AG04449 (cell line): ENCODE results near the gene MYOT.

Experiments
- CTCF ChIA-PET: fragments of 350-600 bp; formaldehyde crosslinking; extraction: SDS; loops from one replicate; lab custom pipeline; 2021; ENCODE audit warnings: antibody characterized with exemption; lab: Yijun Ruan, JAX
- POLR2A ChIA-PET: fragments of 400-600, 350-600 bp; formaldehyde crosslinking; extraction: SDS; loops from one replicate; lab custom pipeline; 2020; ENCODE audit warnings: antibody characterized with exemption, inconsistent platforms; lab: Yijun Ruan, JAX
- DNase-seq: peaks from one replicate; pipeline ENCODE4 v3.0.0-alpha.2; 2010; ENCODE audit warnings: low read depth, low spot score
- H3K4me3 ChIP-seq: 2 replicates; pipeline ENCODE4 v1.5.1; 2011; ENCODE audit warnings: low read depth, mild to moderate bottlenecking, control low read depth, low read length
- TF ChIP-seq, protein P1 (sequence below): IDR thresholded peaks from one replicate; pipeline ENCODE4 v1.5.1; 2011; ENCODE audit warnings: mild to moderate bottlenecking, moderate library complexity, low read length, control low read depth, inconsistent platforms; ENCODE audit not compliant: insufficient read depth; ENCODE audit errors: missing control alignments

Gene MYOT

DNA sequence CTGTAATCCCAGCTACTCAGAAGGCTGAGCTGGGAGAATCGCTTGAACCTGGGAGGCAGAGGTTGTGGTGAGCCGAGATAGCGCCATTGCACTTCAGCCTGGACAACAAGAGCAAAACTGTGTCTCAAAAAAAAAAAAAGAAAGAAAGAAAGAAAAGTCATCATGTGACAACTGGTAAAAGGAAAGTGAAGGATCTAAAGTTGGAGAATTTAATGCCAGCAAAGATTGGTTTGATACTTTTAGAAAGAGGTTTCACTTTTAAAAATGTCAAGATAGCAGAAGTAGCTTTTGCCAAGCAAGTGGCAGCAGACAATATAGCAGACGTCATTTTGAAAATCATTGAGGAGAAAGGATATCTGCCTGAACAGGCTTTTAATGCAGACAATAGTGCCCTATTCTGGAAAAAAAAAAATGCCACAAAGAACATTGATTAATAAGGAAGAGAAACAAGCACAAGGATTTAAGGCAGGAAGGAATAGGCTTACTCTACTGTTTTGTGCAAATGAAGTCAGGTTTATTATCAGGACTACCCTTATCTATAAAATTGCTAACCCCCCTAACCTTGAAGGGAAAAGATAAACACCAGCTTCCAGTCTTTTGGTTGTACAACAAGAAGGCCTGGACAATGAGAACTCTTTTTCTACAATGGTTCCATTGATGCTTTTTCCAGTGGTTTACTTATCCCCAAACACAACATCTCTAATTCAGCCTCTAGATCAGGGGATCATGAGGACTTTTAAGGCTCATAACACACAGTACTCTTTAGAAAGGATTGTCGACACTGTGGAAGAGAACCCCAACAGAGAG, 33.6 kb downstream of the MYOT start:
- H3K4me3 ChIP-seq: no peak overlapping the region
- ChIA-PET POLR2A (no interaction called here), CTCF (interaction anchor here (1.0 kb wide), 1 partner anchor 89 kb away, joined by 3 read pairs; no protein-coding TSS in a partner anchor)
- DNase-seq: no peak
- TF ChIP-seq, protein P1, sequence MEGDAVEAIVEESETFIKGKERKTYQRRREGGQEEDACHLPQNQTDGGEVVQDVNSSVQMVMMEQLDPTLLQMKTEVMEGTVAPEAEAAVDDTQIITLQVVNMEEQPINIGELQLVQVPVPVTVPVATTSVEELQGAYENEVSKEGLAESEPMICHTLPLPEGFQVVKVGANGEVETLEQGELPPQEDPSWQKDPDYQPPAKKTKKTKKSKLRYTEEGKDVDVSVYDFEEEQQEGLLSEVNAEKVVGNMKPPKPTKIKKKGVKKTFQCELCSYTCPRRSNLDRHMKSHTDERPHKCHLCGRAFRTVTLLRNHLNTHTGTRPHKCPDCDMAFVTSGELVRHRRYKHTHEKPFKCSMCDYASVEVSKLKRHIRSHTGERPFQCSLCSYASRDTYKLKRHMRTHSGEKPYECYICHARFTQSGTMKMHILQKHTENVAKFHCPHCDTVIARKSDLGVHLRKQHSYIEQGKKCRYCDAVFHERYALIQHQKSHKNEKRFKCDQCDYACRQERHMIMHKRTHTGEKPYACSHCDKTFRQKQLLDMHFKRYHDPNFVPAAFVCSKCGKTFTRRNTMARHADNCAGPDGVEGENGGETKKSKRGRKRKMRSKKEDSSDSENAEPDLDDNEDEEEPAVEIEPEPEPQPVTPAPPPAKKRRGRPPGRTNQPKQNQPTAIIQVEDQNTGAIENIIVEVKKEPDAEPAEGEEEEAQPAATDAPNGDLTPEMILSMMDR: no peak

DNA sequence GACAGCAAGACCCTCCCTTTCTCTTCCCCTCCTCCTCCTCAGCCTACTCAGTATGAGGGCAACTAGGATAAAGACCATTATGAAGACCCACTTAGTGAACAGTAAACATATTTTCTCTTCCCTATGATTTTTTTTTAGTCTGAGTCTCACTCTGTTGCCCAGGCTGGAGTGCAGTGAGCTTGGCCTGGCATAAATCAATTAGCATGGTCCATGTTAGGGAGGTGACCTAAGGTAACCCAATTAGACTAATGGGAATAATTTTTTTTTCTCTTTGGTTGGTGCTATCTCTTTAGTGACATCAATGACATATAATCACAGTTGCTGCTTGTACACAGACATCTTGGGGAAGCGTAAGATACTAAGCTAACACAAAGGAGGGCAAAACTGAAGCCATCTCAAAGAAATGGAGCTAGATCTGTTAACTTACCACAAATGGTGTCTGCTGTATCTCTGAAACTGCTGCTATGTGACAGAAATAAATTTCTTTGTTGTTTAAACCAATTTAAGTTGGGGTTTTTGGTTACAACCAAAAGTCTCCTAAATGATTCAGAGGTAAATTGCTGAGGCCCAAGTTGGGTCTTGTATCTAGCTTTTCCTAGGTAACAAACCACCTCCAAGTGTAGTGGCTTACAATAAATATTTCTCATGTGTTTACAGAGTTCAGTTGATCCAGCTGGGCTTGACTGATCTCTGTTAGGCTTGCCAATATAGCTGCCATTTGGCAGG, 34.9 kb downstream of the MYOT start:
- ChIA-PET CTCF (interaction anchor here (1.0 kb wide), 1 partner anchor 88 kb away, joined by 3 read pairs; no protein-coding TSS in a partner anchor), POLR2A (no interaction called here)
- H3K4me3 ChIP-seq: no peak overlapping the region
- TF ChIP-seq, protein P1: no peak
- DNase-seq: no peak

DNA sequence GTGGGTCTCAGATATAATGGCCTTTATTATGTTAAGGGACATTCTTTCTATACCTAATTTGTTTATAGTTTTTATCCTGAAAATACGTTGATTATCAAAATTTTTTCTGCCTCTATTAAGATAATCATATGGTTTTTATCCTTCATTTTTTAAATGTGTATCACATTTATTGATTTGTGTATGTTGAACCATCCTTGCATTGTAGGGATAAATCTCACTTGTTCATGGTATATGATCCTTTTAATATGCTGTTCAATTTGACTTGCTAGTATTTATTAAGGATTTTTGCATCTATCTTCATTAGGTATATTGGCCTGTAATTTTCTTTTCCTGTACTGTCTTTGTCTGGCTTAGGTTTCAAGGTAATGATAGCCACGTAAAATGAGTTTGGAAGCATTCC, 47.1 kb downstream of the MYOT start:
- ChIA-PET CTCF (no interaction called here), POLR2A (no interaction called here)
- TF ChIP-seq, protein P1: no peak
- no peak overlapping the region for H3K4me3 ChIP-seq
- no peak for DNase-seq

DNA sequence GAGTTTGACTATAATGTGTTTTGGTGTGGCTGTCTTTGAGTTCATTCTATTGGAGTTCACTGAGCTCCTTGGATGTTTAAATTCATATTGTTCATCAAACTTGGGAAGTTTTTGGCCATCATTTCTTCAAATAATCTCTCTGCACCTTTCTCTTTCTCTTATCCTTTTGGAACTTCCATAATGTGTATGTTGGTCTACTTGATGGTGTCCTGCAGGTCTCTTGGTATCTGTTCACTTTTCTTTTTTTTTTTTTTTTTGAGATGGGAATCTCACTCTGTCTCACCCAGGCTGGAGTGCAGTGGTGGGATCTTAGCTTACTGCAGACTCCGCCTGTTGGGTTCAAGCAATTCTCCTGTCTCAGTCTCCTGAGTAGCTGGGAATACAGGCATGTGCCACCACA, 49.3 kb downstream of the MYOT start:
- no peak overlapping the region for H3K4me3 ChIP-seq
- ChIA-PET POLR2A (interaction anchor here (0.8 kb wide), 1 partner anchor 16 kb away, joined by 4 read pairs; no protein-coding TSS in a partner anchor), CTCF (no interaction called here)
- TF ChIP-seq, protein P1: no peak
- no peak for DNase-seq

DNA sequence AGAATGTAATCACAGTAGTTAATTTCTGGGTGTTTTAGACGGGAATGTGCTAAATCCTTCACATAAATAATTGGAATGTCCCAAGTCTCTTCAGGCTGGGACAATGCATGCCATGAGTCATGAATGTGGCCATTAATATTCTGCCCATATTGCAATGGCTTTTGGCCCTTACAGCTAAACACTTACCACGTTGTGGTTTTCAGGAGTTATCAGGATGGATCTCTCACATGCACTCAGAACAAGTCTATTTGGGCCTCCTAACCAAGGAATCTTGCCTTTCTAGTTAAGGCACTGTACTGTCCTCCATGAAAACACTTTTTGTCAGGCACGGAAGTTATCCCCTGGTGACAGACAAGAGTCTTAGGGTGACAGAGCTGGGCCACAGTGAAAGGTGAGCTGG, 54.3 kb downstream of the MYOT start:
- DNase-seq: no peak
- TF ChIP-seq, protein P1: no peak
- ChIA-PET CTCF (no interaction called here), POLR2A (no interaction called here)
- H3K4me3 ChIP-seq: no peak overlapping the region

DNA sequence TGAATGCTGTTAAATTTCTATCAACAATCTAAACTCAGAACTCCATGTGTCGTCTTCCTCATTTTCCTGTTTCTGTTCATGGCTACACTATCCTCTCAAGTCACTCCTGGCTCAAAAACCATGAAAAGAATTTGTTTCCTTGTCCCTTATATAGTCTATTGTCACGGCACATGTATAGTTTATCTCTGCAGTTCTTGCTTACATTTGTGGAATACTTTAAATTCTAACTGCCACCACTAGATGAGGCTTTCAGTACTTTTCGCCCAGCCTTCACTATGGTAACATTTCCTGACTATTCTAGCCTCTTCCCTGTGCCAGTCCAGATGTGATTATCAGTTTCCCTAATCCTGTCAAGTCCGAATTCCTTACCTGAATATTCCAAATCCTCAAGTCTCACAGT, 56.2 kb downstream of the MYOT start:
- POLR2A ChIA-PET: no interaction called here
- TF ChIP-seq, protein P1: no peak
- H3K4me3 ChIP-seq: no peak overlapping the region
- no peak for DNase-seq
- CTCF ChIA-PET: no interaction called here
